Neuronal stem cell (in vitro differentiated cells): ENCODE results near the gene RMI2.

Source experiments
- DNase-seq: peaks from one replicate; pipeline ENCODE4 v3.0.0-alpha.2; 2013; ENCODE audit warnings: low spot score
- H2AFZ ChIP-seq: one replicate; pipeline ENCODE4 v1.6.1; 2013; ENCODE audit warnings: mild to moderate bottlenecking, low read length, inconsistent platforms
- H2AK5ac ChIP-seq: 2 replicates; pipeline ENCODE4 v1.6.1; 2013; ENCODE audit warnings: low read depth, mild to moderate bottlenecking, inconsistent platforms, low read length, moderate library complexity, mixed read lengths
- H2BK120ac ChIP-seq: 2 replicates; pipeline ENCODE4 v1.6.1; 2013; ENCODE audit warnings: low read depth, mild to moderate bottlenecking, inconsistent platforms, low read length, moderate library complexity, mixed read lengths
- H2BK12ac ChIP-seq: one replicate; pipeline ENCODE4 v1.6.1; 2013; ENCODE audit warnings: low read length, inconsistent platforms
- H2BK15ac ChIP-seq: 2 replicates; pipeline ENCODE4 v1.6.1; 2013; ENCODE audit warnings: mild to moderate bottlenecking, low read length, inconsistent platforms, mixed read lengths
- H2BK5ac ChIP-seq: one replicate; pipeline ENCODE4 v1.6.1; 2013; ENCODE audit warnings: inconsistent platforms, mild to moderate bottlenecking, low read length, moderate library complexity
- H3K14ac ChIP-seq: one replicate; pipeline ENCODE4 v1.6.1; 2013; ENCODE audit warnings: low read length, inconsistent platforms
- H3K18ac ChIP-seq: 2 replicates; pipeline ENCODE4 v1.6.1; 2013; ENCODE audit warnings: low read length, inconsistent platforms
- H3K23ac ChIP-seq: 2 replicates; pipeline ENCODE4 v1.6.1; 2013; ENCODE audit warnings: low read depth, mild to moderate bottlenecking, mixed read lengths, low read length, inconsistent platforms; ENCODE audit not compliant: poor library complexity
- H3K27ac ChIP-seq: replicated peaks from 3 replicates; pipeline ENCODE4 v1.5.1; 2013; ENCODE audit warnings: low read length, inconsistent platforms
- H3K27me3 ChIP-seq, 3 experiments: 2 replicates each; pipeline ENCODE4 v1.6.1; 2013; ENCODE audit warnings: low read length in 3 of 3, mild to moderate bottlenecking in 2 of 3, inconsistent platforms in 1 of 3, low read depth in 1 of 3, mixed read lengths in 1 of 3, moderate library complexity in 1 of 3; ENCODE audit not compliant: control insufficient read depth in 3 of 3, insufficient read depth in 3 of 3
- H3K36me3 ChIP-seq, 2 donors: replicated peaks in 1 of 2; 2 replicates each; pipeline ENCODE4 v1.6.1; 2013; ENCODE audit warnings: low read length in 2 of 2; ENCODE audit not compliant: control insufficient read depth in 2 of 2, insufficient read depth in 2 of 2
- H3K4ac ChIP-seq: 2 replicates; pipeline ENCODE4 v1.6.1; 2013; ENCODE audit warnings: inconsistent platforms, mild to moderate bottlenecking, low read length, moderate library complexity
- H3K4me1 ChIP-seq, 2 donors: 1 replicate in 1 of 2; 2 replicates in 1 of 2; pipeline ENCODE4 v1.6.1; 2013; ENCODE audit warnings: low read length in 2 of 2, low read depth in 1 of 2; ENCODE audit not compliant: control insufficient read depth in 2 of 2, insufficient read depth in 1 of 2
- H3K4me2 ChIP-seq: one replicate; pipeline ENCODE4 v1.6.1; 2013; ENCODE audit warnings: mild to moderate bottlenecking, low read length, inconsistent platforms; ENCODE audit not compliant: insufficient read depth, poor library complexity, severe bottlenecking
- H3K4me3 ChIP-seq, 2 donors: 2 replicates each; pipeline ENCODE4 v1.5.1; 2013; ENCODE audit warnings: low read length in 2 of 2, mild to moderate bottlenecking in 2 of 2, inconsistent platforms in 1 of 2, moderate library complexity in 1 of 2
- H3K79me1 ChIP-seq: one replicate; pipeline ENCODE4 v1.6.1; 2013; ENCODE audit warnings: low read depth, mild to moderate bottlenecking, inconsistent platforms, low read length, moderate library complexity
- H3K9ac ChIP-seq: one replicate; pipeline ENCODE4 v1.6.1; 2013; ENCODE audit warnings: mild to moderate bottlenecking, low read depth, low read length, inconsistent platforms; ENCODE audit not compliant: poor library complexity
- H3K9me3 ChIP-seq, 2 donors: replicated peaks in 1 of 2; 2 replicates each; pipeline versions ENCODE3 to v1.6.1; 2013; ENCODE audit warnings: low read length in 2 of 2, mild to moderate bottlenecking in 2 of 2, inconsistent platforms in 1 of 2, low read depth in 1 of 2, mixed read lengths in 1 of 2, moderate library complexity in 1 of 2; ENCODE audit not compliant: control insufficient read depth in 2 of 2, insufficient read depth in 1 of 2
- H4K8ac ChIP-seq: one replicate; pipeline ENCODE4 v1.6.1; 2013; ENCODE audit warnings: low read depth, mild to moderate bottlenecking, inconsistent platforms, low read length, moderate library complexity
- H4K91ac ChIP-seq: one replicate; pipeline ENCODE4 v1.6.1; 2013; ENCODE audit warnings: low read length, low read depth, mild to moderate bottlenecking, inconsistent platforms; ENCODE audit not compliant: poor library complexity
- WGBS, 2 donors: extraction: QIAGEN DNeasy Blood & Tissue Kit; methylation state at CpG; one replicate each; pipeline ENCODE4 v1.1.7; 2013; ENCODE audit warnings: missing lambda C conversion rate in 2 of 2, mixed read lengths in 1 of 2; ENCODE audit not compliant: insufficient read length in 2 of 2, insufficient replicate concordance in 1 of 2; ENCODE audit errors: extremely low coverage in 2 of 2; 5-methylcytosine and 5-hydroxymethylcytosine counted together

Gene RMI2

DNA sequence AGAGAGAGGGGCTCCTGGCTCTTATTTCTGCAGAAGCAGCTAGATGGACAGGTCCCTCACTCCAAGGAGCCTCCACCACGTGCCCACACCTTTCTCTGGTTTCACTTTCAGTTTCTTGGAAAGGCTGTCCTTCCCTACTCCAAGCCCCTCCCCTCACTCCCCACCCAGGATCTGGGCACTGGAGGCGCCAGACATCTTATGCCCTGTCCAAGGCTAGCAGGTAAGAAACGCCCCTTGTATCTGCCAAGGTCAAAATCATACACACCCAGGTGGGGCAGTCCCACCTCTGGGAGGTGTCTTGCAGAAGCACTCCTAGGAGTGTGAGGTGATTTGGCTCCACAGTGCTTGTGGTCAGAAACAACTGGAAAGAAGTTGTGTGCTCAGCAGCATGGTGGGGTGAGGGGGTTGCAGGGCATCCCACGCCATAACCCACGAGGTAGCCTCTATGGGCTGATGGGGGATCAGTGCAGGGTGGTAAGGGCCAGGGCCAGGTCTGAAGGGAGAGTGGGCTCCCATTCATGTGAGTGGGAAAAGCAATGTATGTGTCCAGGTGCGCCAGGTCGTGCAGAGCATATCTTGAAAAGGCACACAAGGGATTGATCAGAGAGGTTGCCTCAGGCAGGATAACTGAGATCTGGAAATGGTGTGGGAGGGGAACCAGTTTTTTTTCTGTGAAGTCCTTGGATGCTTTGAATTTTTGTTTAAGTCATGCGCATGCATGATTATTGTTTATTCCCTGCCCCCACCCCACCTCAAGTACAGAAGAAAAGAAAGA lies 32.4 kb upstream of the RMI2 start:
- no peaks in the 10 kb centered on the region for H3K36me3 ChIP-seq
- no peak overlapping the region for H2BK120ac ChIP-seq
- H3K9me3 ChIP-seq: no peaks in the 10 kb centered on the region
- no peak overlapping the region for H4K91ac ChIP-seq
- peak overlapping the region; percentile 81 for H2AFZ ChIP-seq
- no peak overlapping the region for H3K4me3 ChIP-seq
- H3K4me2 ChIP-seq: no peak overlapping the region
- no peak overlapping the region for H3K23ac ChIP-seq
- H3K79me1 ChIP-seq: no peaks in the 10 kb centered on the region
- no peak overlapping the region for H2AK5ac ChIP-seq
- H3K9ac ChIP-seq: no peak overlapping the region
- peaks cover 0 to 4% (median 0%) of the 10 kb centered on the region in 3 experiments for H3K27me3 ChIP-seq
- no peak for DNase-seq
- no CpG with 5 or more reads among the region's 8 CpGs for WGBS, 2 donors
- H4K8ac ChIP-seq: no peak overlapping the region
- H3K4ac ChIP-seq: no peak overlapping the region
- H2BK5ac ChIP-seq: no peak overlapping the region
- no peak overlapping the region for H2BK12ac ChIP-seq
- H3K18ac ChIP-seq: peak overlapping the region; percentile 73
- peak overlapping the region; percentile 13 for H2BK15ac ChIP-seq
- H3K27ac ChIP-seq: no peak overlapping the region
- peaks cover 10 to 37% of the 10 kb centered on the region in 2 donors for H3K4me1 ChIP-seq
- H3K14ac ChIP-seq: no peak overlapping the region

GRCh38 chr16:11313493-11314308 lies 31.6 kb upstream of the RMI2 start:
- no peaks in the 10 kb centered on the region for H3K79me1 ChIP-seq

DNA sequence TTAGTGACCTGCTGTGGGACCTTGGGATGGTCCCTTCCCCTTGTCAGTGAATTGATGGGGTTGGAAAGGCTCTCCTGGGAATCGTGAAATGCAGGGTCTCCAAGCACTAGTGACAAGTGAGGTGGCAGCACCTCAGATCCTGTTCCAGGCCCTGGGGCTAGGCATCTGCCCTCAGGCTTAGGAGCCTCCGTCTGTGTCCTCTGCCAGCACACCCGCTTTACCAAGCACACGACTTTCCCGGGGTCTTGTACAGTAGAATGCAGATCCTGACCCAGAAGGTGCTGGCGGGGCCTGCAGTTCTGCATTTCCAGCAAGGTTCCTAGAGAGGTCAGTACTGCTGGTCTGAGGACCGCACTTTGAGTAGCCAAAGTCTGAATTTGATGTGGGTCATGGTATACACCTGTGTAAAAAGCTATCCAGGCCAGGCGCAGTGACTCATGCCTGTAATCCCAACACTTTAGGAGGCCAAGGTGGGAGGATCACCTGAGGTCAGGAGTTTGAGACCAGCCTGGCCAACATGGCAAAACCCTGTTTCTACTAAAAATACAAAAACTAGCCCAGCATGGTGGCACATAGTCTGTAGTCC lies 30.9 kb upstream of the RMI2 start:
- H2BK12ac ChIP-seq: no peak overlapping the region
- H3K14ac ChIP-seq: no peak overlapping the region
- no peak overlapping the region for H4K8ac ChIP-seq
- H2AFZ ChIP-seq: no peak overlapping the region
- H3K79me1 ChIP-seq: no peaks in the 10 kb centered on the region
- no peak overlapping the region for H4K91ac ChIP-seq
- H3K27ac ChIP-seq: no peak overlapping the region
- H3K9ac ChIP-seq: no peak overlapping the region
- H3K27me3 ChIP-seq: peaks cover 0 to 4% (median 0%) of the 10 kb centered on the region in 3 experiments
- no peak overlapping the region for H3K23ac ChIP-seq
- H2BK120ac ChIP-seq: no peak overlapping the region
- peak overlapping the region; percentile 84 for H2AK5ac ChIP-seq
- H3K18ac ChIP-seq: no peak overlapping the region
- no peak overlapping the region for H2BK5ac ChIP-seq
- H3K4me3 ChIP-seq: no peak overlapping the region
- H3K4ac ChIP-seq: no peak overlapping the region
- no peak for DNase-seq
- WGBS, 2 donors: no CpG with 5 or more reads among the region's 8 CpGs
- H3K4me1 ChIP-seq: peaks cover 10 to 33% of the 10 kb centered on the region in 2 donors
- no peak overlapping the region for H2BK15ac ChIP-seq
- no peak overlapping the region for H3K4me2 ChIP-seq
- H3K36me3 ChIP-seq: no peaks in the 10 kb centered on the region
- no peaks in the 10 kb centered on the region for H3K9me3 ChIP-seq

More at GRCh38 chr16:11313493-11314308, 31.6 kb upstream of the RMI2 start:
- Histone ChIP-seq H3K18ac (no peak overlapping the region), H3K4me3 (no peak overlapping the region), H3K4me1 (peaks cover 10 to 34% of the 10 kb centered on the region in 2 donors), H2AK5ac (peak overlapping the region; percentile 84), H3K9me3 (no peaks in the 10 kb centered on the region), H3K27ac (no peak overlapping the region), H2BK5ac (no peak overlapping the region), H4K8ac (no peak overlapping the region), H3K14ac (no peak overlapping the region), H3K4ac (no peak overlapping the region), H4K91ac (no peak overlapping the region), H3K36me3 (no peaks in the 10 kb centered on the region), H2BK12ac (no peak overlapping the region), H2AFZ (no peak overlapping the region), H3K4me2 (no peak overlapping the region), H3K27me3 (peaks cover 0 to 4% (median 0%) of the 10 kb centered on the region in 3 experiments), H2BK120ac (no peak overlapping the region), H3K23ac (no peak overlapping the region), H3K9ac (no peak overlapping the region), H2BK15ac (no peak overlapping the region)
- no CpG with 5 or more reads among the region's 9 CpGs for WGBS, 2 donors
- DNase-seq: no peak

- Histone ChIP-seq H2BK12ac (no peak overlapping the region), H2AFZ (peak overlapping the region; percentile 58), H3K36me3 (no peaks in the 10 kb centered on the region), H2AK5ac (peak overlapping the region; percentile 54), H3K4me1 (peaks cover 10 to 33% of the 10 kb centered on the region in 2 donors), H3K23ac (no peak overlapping the region), H3K14ac (no peak overlapping the region), H3K4me3 (no peak overlapping the region), H2BK5ac (peak overlapping the region; percentile 35), H3K18ac (peak overlapping the region; percentile 46), H3K9ac (no peak overlapping the region), H3K27me3 (peaks cover 0 to 4% (median 0%) of the 10 kb centered on the region in 3 experiments), H3K9me3 (peaks cover 0 to 2% of the 10 kb centered on the region in 2 donors), H2BK15ac (peak overlapping the region; percentile 1), H2BK120ac (no peak overlapping the region), H4K8ac (no peak overlapping the region), H3K4me2 (no peak overlapping the region), H3K79me1 (no peaks in the 10 kb centered on the region), H4K91ac (no peak overlapping the region), H3K27ac (no peak overlapping the region), H3K4ac (no peak overlapping the region)
- WGBS, 2 donors: no CpG with 5 or more reads among the region's 13 CpGs
- DNase-seq: peak; percentile 82
Observed at GRCh38 chr16:11315510-11315909, 29.7 kb upstream of the RMI2 start.
